GM23338 (cell line): ENCODE measurements around the gene EPSTI1. TPM values are rescaled to one million over a fixed set of nuclear protein-coding genes. Genes with fewer than 3 reads are reported as not detected.

ENCODE experiments used
- ATAC-seq: fragments of 200-7000 bp; cut with Tn5 transposase; 3 replicates; pipeline ENCODE4 v1.9.1; 2020
- DNase-seq: peaks from one replicate; pipeline ENCODE4 v3.0.0-alpha.2; 2015; ENCODE audit warnings: low spot score
- H2AFZ ChIP-seq: fragments of 200-600 bp; sonication (generic); 2 replicates; pipeline ENCODE4 v1.8.0; 2016; ENCODE audit warnings: antibody characterized with exemption, mild to moderate bottlenecking, moderate library complexity
- H3F3A ChIP-seq: fragments of 200-600 bp; sonication (generic); replicated peaks from 2 replicates; pipeline ENCODE4 v1.8.0; 2017; ENCODE audit warnings: antibody characterized with exemption, mixed run types, low read depth
- H3K27ac ChIP-seq: fragments of 200-600 bp; sonication (generic); 2 replicates; pipeline ENCODE4 v1.6.1; 2016; ENCODE audit warnings: low read depth
- H3K27me3 ChIP-seq: fragments of 200-600 bp; sonication (generic); 2 replicates; pipeline ENCODE4 v1.8.0; 2016; ENCODE audit warnings: mild to moderate bottlenecking, mixed run types, moderate library complexity; ENCODE audit not compliant: insufficient read depth
- H3K36me3 ChIP-seq: fragments of 200-600 bp; sonication (generic); 2 replicates; pipeline ENCODE4 v1.8.0; 2016; ENCODE audit warnings: mild to moderate bottlenecking; ENCODE audit not compliant: insufficient read depth
- H3K4me1 ChIP-seq: fragments of 200-600 bp; sonication (generic); 2 replicates; pipeline ENCODE4 v1.8.0; 2016; ENCODE audit warnings: mild to moderate bottlenecking, moderate library complexity; ENCODE audit not compliant: insufficient read depth
- H3K4me2 ChIP-seq: fragments of 200-600 bp; sonication (generic); 2 replicates; pipeline ENCODE4 v1.7.1; 2017; ENCODE audit warnings: mixed run types
- H3K4me3 ChIP-seq: fragments of 200-600 bp; sonication (generic); 2 replicates; pipeline ENCODE4 v1.6.1; 2016; ENCODE audit warnings: mixed run types
- H3K79me2 ChIP-seq: fragments of 200-600 bp; sonication (generic); replicated peaks from 2 replicates; pipeline ENCODE4 v1.8.0; 2017; ENCODE audit warnings: mild to moderate bottlenecking; ENCODE audit not compliant: insufficient read depth
- H3K9me2 ChIP-seq: fragments of 200-600 bp; sonication (generic); 2 replicates; pipeline ENCODE4 v1.8.0; 2017; ENCODE audit not compliant: insufficient read depth
- H4K20me1 ChIP-seq: fragments of 200-600 bp; sonication (generic); replicated peaks from 2 replicates; pipeline ENCODE4 v1.8.0; 2017; ENCODE audit warnings: mild to moderate bottlenecking; ENCODE audit not compliant: insufficient read depth
- H3K27ac Mint-ChIP-seq: 2 replicates; pipeline ENCODE4 v1.8.0; 2020; ENCODE audit warnings: inconsistent platforms, mild to moderate bottlenecking, moderate library complexity, mixed read lengths
- H3K27me3 Mint-ChIP-seq: 3 replicates; pipeline ENCODE4 v1.8.0; 2022; ENCODE audit warnings: low read depth, mild to moderate bottlenecking, moderate library complexity, mixed read lengths, inconsistent platforms; ENCODE audit not compliant: insufficient read depth, poor library complexity
- H3K36me3 Mint-ChIP-seq: 3 replicates; pipeline ENCODE4 v1.8.0; 2021; ENCODE audit warnings: low read depth, mild to moderate bottlenecking, inconsistent platforms, moderate library complexity, mixed read lengths
- H3K4me1 Mint-ChIP-seq: 3 replicates; pipeline ENCODE4 v1.8.0; 2020; ENCODE audit warnings: mild to moderate bottlenecking, inconsistent platforms, mixed read lengths
- H3K4me3 Mint-ChIP-seq: 3 replicates; pipeline ENCODE4 v1.8.0; 2021; ENCODE audit warnings: moderate library complexity, mild to moderate bottlenecking, inconsistent platforms, mixed read lengths
- H3K9me3 Mint-ChIP-seq: 3 replicates; pipeline ENCODE4 v1.8.0; 2020; ENCODE audit warnings: moderate library complexity, mild to moderate bottlenecking, inconsistent platforms, mixed read lengths
- CREB1 ChIP-seq: fragments of 250-450 bp; sonication (Bioruptor Pico); IDR thresholded peaks from 2 replicates; pipeline ENCODE4 v1.5.0; 2020; ENCODE audit warnings: low read depth, mild to moderate bottlenecking, moderate library complexity
- CTCF ChIP-seq, 2 experiments: fragments of 200-600 bp in 1 of 2; sonication (generic) in 1 of 2; conservative IDR thresholded peaks; 2 replicates each; pipeline versions ENCODE4 v1.5.1 to v1.6.1; 2016 to 2017; ENCODE audit warnings: antibody characterized with exemption in 2 of 2, low read depth in 2 of 2, mild to moderate bottlenecking in 2 of 2, moderate library complexity in 1 of 2
- EZH2phosphoT487 ChIP-seq: fragments of 200-600 bp; sonication (generic); IDR thresholded peaks from one replicate; pipeline ENCODE4 v1.8.1; 2018; ENCODE audit warnings: antibody characterized with exemption; ENCODE audit not compliant: unreplicated experiment
- JUNB ChIP-seq: IDR thresholded peaks from one replicate; pipeline ENCODE4 v1.6.1; 2016; ENCODE audit warnings: antibody characterized with exemption; ENCODE audit not compliant: unreplicated experiment
- NANOG ChIP-seq: IDR thresholded peaks from 2 replicates; pipeline ENCODE4 v1.6.1; 2016; ENCODE audit warnings: antibody characterized with exemption, borderline replicate concordance
- POLR2AphosphoS5 ChIP-seq: IDR thresholded peaks from 2 replicates; pipeline ENCODE4 v1.6.1; 2016; ENCODE audit warnings: antibody characterized with exemption, low read depth
- REST ChIP-seq: IDR thresholded peaks from one replicate; pipeline ENCODE4 v1.6.1; 2018; ENCODE audit warnings: antibody characterized with exemption; ENCODE audit not compliant: unreplicated experiment
- STAT1 ChIP-seq: IDR thresholded peaks from one replicate; pipeline ENCODE4 v1.6.1; 2016; ENCODE audit warnings: antibody characterized with exemption; ENCODE audit not compliant: unreplicated experiment
- ZNF114 ChIP-seq: fragments of 250-450 bp; sonication (Bioruptor Pico); IDR thresholded peaks from 2 replicates; pipeline ENCODE4 v1.5.0; 2020; ENCODE audit warnings: mild to moderate bottlenecking, moderate library complexity
- ZNF331 ChIP-seq: fragments of 250-450 bp; sonication (Bioruptor Pico); IDR thresholded peaks from 2 replicates; pipeline ENCODE4 v1.5.0; 2020; ENCODE audit warnings: low read depth, mild to moderate bottlenecking, moderate library complexity
- ZNF462 ChIP-seq: fragments of 250-450 bp; sonication (Bioruptor Pico); IDR thresholded peaks from 2 replicates; pipeline ENCODE4 v1.5.0; 2020; ENCODE audit warnings: mild to moderate bottlenecking, moderate library complexity
- polyA plus RNA-seq: library from polyadenylated mRNA; unstranded; fragments of >200 nt; fragmentation: Nextera tagmentation; extraction: Ambion mirVana; gene quantifications from 2 replicates; pipeline ENCODE4 v1.2.1, GENCODE V29; 2016
- total RNA-seq: library from RNA; depleted of rRNA; stranded (reverse); fragments of >200 nt; shearing (Covaris generic); gene quantifications from 2 replicates; pipeline ENCODE4 v1.2.3, GENCODE V29; 2014

The EPSTI1 gene
- total and polyA plus RNA-seq, 2 experiments from 2014 or later, result 0.10 to 0.68 TPM

GRCh38 chr13:42855410-42855809 lies 136.6 kb downstream of the EPSTI1 start (continued):
- TF ChIP-seq ZNF114 (CRISPR knock-in tag) (no peak), ZNF462 (CRISPR knock-in tag) (no peak), NANOG (no peak), CREB1 (CRISPR knock-in tag) (no peak)

- H3K9me3 Mint-ChIP-seq, result no peaks in the 10 kb centered on the region
- DNase-seq (no peak), ATAC-seq (no peak)
- peaks cover 46% of the 10 kb centered on the region; the same call in 1 of the 2 replicates for H3K36me3 ChIP-seq
- H3F3A ChIP-seq, result no peaks in the 10 kb centered on the region; the same call in 1 of the 2 replicates
- no peaks in the 10 kb centered on the region for H3K27me3 Mint-ChIP-seq
- H3K36me3 Mint-ChIP-seq, result peaks cover 67% of the 10 kb centered on the region
- H3K4me2 ChIP-seq, result no peak overlapping the region
- H3K4me3 ChIP-seq, result no peak overlapping the region
- no peak overlapping the region for H2AFZ ChIP-seq
- no peak overlapping the region for H3K4me3 Mint-ChIP-seq
- peaks cover 30% of the 10 kb centered on the region for H4K20me1 ChIP-seq
- H3K9me2 ChIP-seq, result no peaks in the 10 kb centered on the region
- no peak overlapping the region for H3K27ac ChIP-seq
- peaks cover 10% of the 10 kb centered on the region for H3K4me1 ChIP-seq
- H3K79me2 ChIP-seq, result peaks cover 9% of the 10 kb centered on the region; the same call in 1 of the 2 replicates
- H3K4me1 Mint-ChIP-seq, result peaks cover 15% of the 10 kb centered on the region; the same call in 2 of the 3 replicates
- H3K27ac Mint-ChIP-seq, result no peak overlapping the region
- H3K27me3 ChIP-seq, result no peaks in the 10 kb centered on the region
- TF ChIP-seq REST, result no peak
- no peak for TF ChIP-seq POLR2AphosphoS5
- no peak for TF ChIP-seq CTCF (conservative IDR thresholded peaks at IDR 0.05; ENCODE audit: low read depth in 2 of 2)
- TF ChIP-seq EZH2phosphoT487, result no peak
- TF ChIP-seq CREB1 (CRISPR knock-in tag), result no peak
- TF ChIP-seq STAT1, result no peak
- no peak for TF ChIP-seq JUNB
- TF ChIP-seq ZNF331 (CRISPR knock-in tag), result no peak
Measured at GRCh38 chr13:42852136-42852535, 139.9 kb downstream of the EPSTI1 start.
